Subcutaneous abdominal adipose tissue (tissue), 5 donors: ENCODE measurements around the gene SCRN3.

Source experiments
- H3K27ac ChIP-seq: one replicate; pipeline ENCODE4 v1.7.0; 2013; ENCODE audit warnings: low read depth, mild to moderate bottlenecking, inconsistent platforms, low read length, moderate library complexity
- H3K27me3 ChIP-seq, 5 donors: one replicate each; pipeline ENCODE4 v1.7.0; 2013; ENCODE audit warnings: low read length in 5 of 5, inconsistent platforms in 1 of 5; ENCODE audit not compliant: control insufficient read depth in 5 of 5, insufficient read depth in 4 of 5
- H3K36me3 ChIP-seq, 5 donors: one replicate each; pipeline ENCODE4 v1.7.0; 2013; ENCODE audit warnings: low read length in 5 of 5; ENCODE audit not compliant: control insufficient read depth in 5 of 5, insufficient read depth in 5 of 5
- H3K4me1 ChIP-seq, 5 donors: one replicate each; pipeline ENCODE4 v1.7.0; 2013; ENCODE audit warnings: low read length in 5 of 5, mild to moderate bottlenecking in 3 of 5, moderate library complexity in 1 of 5; ENCODE audit not compliant: control insufficient read depth in 5 of 5, insufficient read depth in 5 of 5
- H3K4me3 ChIP-seq, 5 donors: one replicate each; pipeline ENCODE4 v1.7.0; 2013; ENCODE audit warnings: low read length in 5 of 5, low read depth in 1 of 5
- H3K9ac ChIP-seq, 5 donors: one replicate each; pipeline ENCODE4 v1.7.0; 2013; ENCODE audit warnings: low read length in 5 of 5, mild to moderate bottlenecking in 4 of 5, moderate library complexity in 3 of 5
- H3K9me3 ChIP-seq, 5 donors: one replicate each; pipeline ENCODE4 v1.7.0; 2013; ENCODE audit warnings: low read length in 5 of 5; ENCODE audit not compliant: control insufficient read depth in 5 of 5
- donor health status: healthy.
- donor health status: healthy.
- donor health status: healthy.
- donor health status: healthy.
- donor health status: healthy.

SCRN3 gene

GRCh38 chr2:174454566-174454965 is 59.0 kb downstream of the SCRN3 start:
- Histone ChIP-seq H3K4me3 (no peak overlapping the region), H3K4me1 (no peaks in the 10 kb centered on the region), H3K36me3 (peaks cover 2 to 27% (median 8%) of the 10 kb centered on the region in 5 donors), H3K9ac (no peak overlapping the region), H3K27ac (no peak overlapping the region), H3K27me3 (no peaks in the 10 kb centered on the region), H3K9me3 (no peaks in the 10 kb centered on the region)

GRCh38 chr2:174461221-174461620 is 65.7 kb downstream of the SCRN3 start:
- H3K4me1 ChIP-seq, result peaks cover 0 to 3% (median 0%) of the 10 kb centered on the region in 5 donors
- no peak overlapping the region for H3K4me3 ChIP-seq
- no peaks in the 10 kb centered on the region for H3K9me3 ChIP-seq
- H3K27ac ChIP-seq, result no peak overlapping the region
- H3K36me3 ChIP-seq, result peaks cover 4 to 16% (median 8%) of the 10 kb centered on the region in 5 donors
- no peak overlapping the region for H3K9ac ChIP-seq
- no peaks in the 10 kb centered on the region for H3K27me3 ChIP-seq

- peaks cover 0 to 3% (median 0%) of the 10 kb centered on the region in 5 donors for H3K4me1 ChIP-seq
- no peak overlapping the region for H3K27ac ChIP-seq
- peaks cover 0 to 14% (median 4%) of the 10 kb centered on the region in 5 donors for H3K36me3 ChIP-seq
- no peak overlapping the region for H3K9ac ChIP-seq
- no peaks in the 10 kb centered on the region for H3K9me3 ChIP-seq
- H3K27me3 ChIP-seq, result no peaks in the 10 kb centered on the region
- H3K4me3 ChIP-seq, result no peak overlapping the region
These were observed 69.8 kb downstream of the SCRN3 start for GRCh38 chr2:174465327-174465726.

- no peak overlapping the region for H3K4me3 ChIP-seq
- no peaks in the 10 kb centered on the region for H3K27me3 ChIP-seq
- H3K4me1 ChIP-seq, result no peaks in the 10 kb centered on the region
- H3K9me3 ChIP-seq, result no peaks in the 10 kb centered on the region
- no peak overlapping the region for H3K9ac ChIP-seq
- H3K27ac ChIP-seq, result no peak overlapping the region
- peaks cover 0 to 4% (median 3%) of the 10 kb centered on the region in 5 donors for H3K36me3 ChIP-seq
These were observed 78.3 kb downstream of the SCRN3 start for GRCh38 chr2:174473796-174474195.

GRCh38 chr2:174477759-174478158 is 82.2 kb downstream of the SCRN3 start:
- no peak overlapping the region for H3K27ac ChIP-seq
- H3K27me3 ChIP-seq, result no peaks in the 10 kb centered on the region
- no peak overlapping the region for H3K4me3 ChIP-seq
- peaks cover 3 to 9% (median 8%) of the 10 kb centered on the region in 5 donors for H3K36me3 ChIP-seq
- H3K4me1 ChIP-seq, result no peaks in the 10 kb centered on the region
- no peaks in the 10 kb centered on the region for H3K9me3 ChIP-seq
- no peak overlapping the region for H3K9ac ChIP-seq
